ENCODE data around the gene HCFC2. TPM values are rescaled to one million over a fixed set of nuclear protein-coding genes. Genes with fewer than 3 reads are reported as not detected.

The HCFC2 gene
- total and polyA plus RNA-seq, 9 of the 15 experiments (the other 6 are each of a cell fraction or from before 2014, with no cell fraction given): 1.2 to 6.5 (median 3.8) TPM

DNA sequence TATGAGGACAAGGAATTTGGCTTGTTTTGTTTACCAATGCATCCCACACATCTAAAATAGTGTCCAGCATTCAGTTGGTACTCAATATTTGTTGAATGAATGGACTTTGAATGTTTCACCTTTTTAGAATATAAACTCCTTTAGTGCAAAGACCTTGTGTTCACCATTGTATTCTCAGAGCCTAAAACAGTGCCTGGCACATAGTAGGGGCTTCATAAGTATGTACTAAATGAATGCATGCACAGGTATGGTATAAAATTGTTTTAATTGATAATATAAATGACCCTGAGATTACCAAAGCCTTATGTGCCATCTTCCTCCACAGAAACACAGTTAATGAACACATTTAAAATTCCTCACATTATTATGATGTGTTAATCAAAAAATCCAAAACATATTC lies 78.7 kb downstream of the HCFC2 start:
- FAIRE-seq (no peak), ATAC-seq (no peak), DNase-seq (ENCODE audit: extremely low read depth in 1 of 4, low spot score in 3 of 4) (no peak)
- H3K27ac ChIP-seq (ENCODE audit: extremely low read depth, low read depth, low read length): no peak overlapping the region
- no peaks in the 10 kb centered on the region for H3K79me2 ChIP-seq (ENCODE audit: control insufficient read depth, insufficient read depth, low read length)
- no TSS peak for BruUV-seq (replicated peaks)
- H3K9me3 ChIP-seq (replicated peaks; ENCODE audit: control insufficient read depth, insufficient read depth, low read depth, low read length): no peaks in the 10 kb centered on the region
- ChIA-PET CTCF (ENCODE audit: low intra/inter-chr PET ratio) (no interaction called here), POLR2A (no interaction called here)
- TF ChIP-seq RNF2 (IDR thresholded peaks at IDR 0.05) (no peak), ZKSCAN1 (IDR thresholded peaks at IDR 0.05; ENCODE audit: low read depth, low read length) (peak; percentile 78; the same call in 1 of the 2 replicates)
- H3K4me3 ChIP-seq: no peak overlapping the region
- H3K36me3 ChIP-seq (ENCODE audit: control insufficient read depth, insufficient read depth, low read length): no peaks in the 10 kb centered on the region
- no peaks in the 10 kb centered on the region; a peak in 1 of 5 replicates for H3K27me3 ChIP-seq (ENCODE audit: control insufficient read depth in 2 of 2, insufficient read depth in 2 of 2, low read length in 2 of 2)
- H3K9ac ChIP-seq (ENCODE audit: insufficient read depth in 1 of 2, low read depth in 2 of 2, low read length in 2 of 2): no peak overlapping the region
- intact Hi-C loops (cut with micrococcal nuclease): no loop called here
- no peaks in the 10 kb centered on the region for H4K20me1 ChIP-seq (replicated peaks; ENCODE audit: control insufficient read depth, insufficient read depth, low read length)
- H2AFZ ChIP-seq (ENCODE audit: low read depth, low read length): no peak overlapping the region
- H3K9me1 ChIP-seq (ENCODE audit: control insufficient read depth, insufficient read depth, low read length): no peaks in the 10 kb centered on the region
- H3K4me1 ChIP-seq (replicated peaks in 1 of 2; ENCODE audit: control insufficient read depth in 2 of 2, insufficient read depth in 2 of 2, low read length in 2 of 2): peaks cover 9 to 12% of the 10 kb centered on the region in 2 experiments; a peak in 4 of 5 replicates
- in situ Hi-C loops (cut with MboI): no loop called here
- no peak overlapping the region for H3K4me2 ChIP-seq (ENCODE audit: insufficient read depth, low read length)

DNA sequence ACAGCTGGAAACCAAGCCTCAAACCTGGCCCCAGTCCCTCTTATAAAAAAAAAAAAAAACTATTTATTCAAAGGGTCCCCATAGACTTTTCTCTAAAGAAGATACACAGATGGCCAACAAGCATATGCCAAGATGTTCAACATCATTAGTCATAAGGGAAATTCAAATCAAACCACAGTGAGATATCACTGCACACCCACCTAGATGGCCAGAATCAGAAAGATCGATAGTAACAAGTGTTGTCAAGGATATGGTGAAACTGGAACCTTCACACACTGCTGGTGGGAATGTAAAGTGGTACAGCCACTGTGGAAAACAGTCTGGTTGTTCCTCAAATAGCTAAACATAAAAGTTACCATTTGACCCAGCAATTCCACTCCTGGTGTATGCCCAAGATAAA lies 79.6 kb downstream of the HCFC2 start:
- Histone ChIP-seq H3K4me2 (ENCODE audit: insufficient read depth, low read length) (no peak overlapping the region), H3K9me3 (replicated peaks; ENCODE audit: control insufficient read depth, insufficient read depth, low read depth, low read length) (no peaks in the 10 kb centered on the region), H3K79me2 (ENCODE audit: control insufficient read depth, insufficient read depth, low read length) (no peaks in the 10 kb centered on the region), H3K9me1 (ENCODE audit: control insufficient read depth, insufficient read depth, low read length) (no peaks in the 10 kb centered on the region), H3K9ac (ENCODE audit: insufficient read depth in 1 of 2, low read depth in 2 of 2, low read length in 2 of 2) (no peak overlapping the region), H3K36me3 (ENCODE audit: control insufficient read depth, insufficient read depth, low read length) (no peaks in the 10 kb centered on the region), H2AFZ (ENCODE audit: low read depth, low read length) (no peak overlapping the region), H3K27me3 (ENCODE audit: control insufficient read depth in 2 of 2, insufficient read depth in 2 of 2, low read length in 2 of 2) (no peaks in the 10 kb centered on the region; a peak in 1 of 5 replicates), H4K20me1 (replicated peaks; ENCODE audit: control insufficient read depth, insufficient read depth, low read length) (no peaks in the 10 kb centered on the region), H3K27ac (ENCODE audit: extremely low read depth, low read depth, low read length) (no peak overlapping the region), H3K4me1 (replicated peaks in 1 of 2; ENCODE audit: control insufficient read depth in 2 of 2, insufficient read depth in 2 of 2, low read length in 2 of 2) (peaks cover 3 to 4% of the 10 kb centered on the region in 2 experiments; a peak in 4 of 5 replicates), H3K4me3 (no peak overlapping the region)
- ChIA-PET CTCF (ENCODE audit: low intra/inter-chr PET ratio) (no interaction called here), POLR2A (interaction anchor here (0.8 kb wide), 1 partner anchor 145 kb away, joined by 3 read pairs; no protein-coding TSS in a partner anchor)
- TF ChIP-seq, protein P1, sequence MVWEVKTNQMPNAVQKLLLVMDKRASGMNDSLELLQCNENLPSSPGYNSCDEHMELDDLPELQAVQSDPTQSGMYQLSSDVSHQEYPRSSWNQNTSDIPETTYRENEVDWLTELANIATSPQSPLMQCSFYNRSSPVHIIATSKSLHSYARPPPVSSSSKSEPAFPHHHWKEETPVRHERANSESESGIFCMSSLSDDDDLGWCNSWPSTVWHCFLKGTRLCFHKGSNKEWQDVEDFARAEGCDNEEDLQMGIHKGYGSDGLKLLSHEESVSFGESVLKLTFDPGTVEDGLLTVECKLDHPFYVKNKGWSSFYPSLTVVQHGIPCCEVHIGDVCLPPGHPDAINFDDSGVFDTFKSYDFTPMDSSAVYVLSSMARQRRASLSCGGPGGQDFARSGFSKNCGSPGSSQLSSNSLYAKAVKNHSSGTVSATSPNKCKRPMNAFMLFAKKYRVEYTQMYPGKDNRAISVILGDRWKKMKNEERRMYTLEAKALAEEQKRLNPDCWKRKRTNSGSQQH (CRISPR knock-in tag; IDR thresholded peaks at IDR 0.05): no peak
- TF ChIP-seq, protein P2, sequence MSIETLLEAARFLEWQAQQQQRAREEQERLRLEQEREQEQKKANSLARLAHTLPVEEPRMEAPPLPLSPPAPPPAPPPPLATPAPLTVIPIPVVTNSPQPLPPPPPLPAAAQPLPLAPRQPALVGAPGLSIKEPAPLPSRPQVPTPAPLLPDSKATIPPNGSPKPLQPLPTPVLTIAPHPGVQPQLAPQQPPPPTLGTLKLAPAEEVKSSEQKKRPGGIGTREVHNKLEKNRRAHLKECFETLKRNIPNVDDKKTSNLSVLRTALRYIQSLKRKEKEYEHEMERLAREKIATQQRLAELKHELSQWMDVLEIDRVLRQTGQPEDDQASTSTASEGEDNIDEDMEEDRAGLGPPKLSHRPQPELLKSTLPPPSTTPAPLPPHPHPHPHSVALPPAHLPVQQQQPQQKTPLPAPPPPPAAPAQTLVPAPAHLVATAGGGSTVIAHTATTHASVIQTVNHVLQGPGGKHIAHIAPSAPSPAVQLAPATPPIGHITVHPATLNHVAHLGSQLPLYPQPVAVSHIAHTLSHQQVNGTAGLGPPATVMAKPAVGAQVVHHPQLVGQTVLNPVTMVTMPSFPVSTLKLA (conservative IDR thresholded peaks at IDR 0.05): no peak
- TF ChIP-seq ELF2 (CRISPR knock-in tag; IDR thresholded peaks at IDR 0.05) (no peak), XRCC4 (IDR thresholded peaks at IDR 0.05; ENCODE audit: extremely low read depth, insufficient read depth, insufficient read length) (no peak), NR3C1 (CRISPR knock-in tag; IDR thresholded peaks at IDR 0.05) (no peak), PURB (CRISPR knock-in tag; IDR thresholded peaks at IDR 0.05; ENCODE audit: low read depth) (no peak), CEBPG (CRISPR knock-in tag; IDR thresholded peaks at IDR 0.05) (no peak), CEBPG (tag; conservative IDR thresholded peaks at IDR 0.05 in 1 of 2, IDR thresholded peaks at IDR 0.05 in 1 of 2) (no peak)
- TF ChIP-seq, protein P3, sequence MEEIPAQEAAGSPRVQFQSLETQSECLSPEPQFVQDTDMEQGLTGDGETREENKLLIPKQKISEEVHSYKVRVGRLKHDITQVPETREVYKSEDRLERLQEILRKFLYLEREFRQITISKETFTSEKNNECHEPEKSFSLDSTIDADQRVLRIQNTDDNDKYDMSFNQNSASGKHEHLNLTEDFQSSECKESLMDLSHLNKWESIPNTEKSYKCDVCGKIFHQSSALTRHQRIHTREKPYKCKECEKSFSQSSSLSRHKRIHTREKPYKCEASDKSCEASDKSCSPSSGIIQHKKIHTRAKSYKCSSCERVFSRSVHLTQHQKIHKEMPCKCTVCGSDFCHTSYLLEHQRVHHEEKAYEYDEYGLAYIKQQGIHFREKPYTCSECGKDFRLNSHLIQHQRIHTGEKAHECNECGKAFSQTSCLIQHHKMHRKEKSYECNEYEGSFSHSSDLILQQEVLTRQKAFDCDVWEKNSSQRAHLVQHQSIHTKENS (CRISPR knock-in tag; IDR thresholded peaks at IDR 0.05): no peak
- BruUV-seq (replicated peaks): no TSS peak
- intact Hi-C loops (cut with micrococcal nuclease) (no loop called here), in situ Hi-C loops (cut with MboI) (no loop called here)
- DNase-seq (ENCODE audit: extremely low read depth in 1 of 4, low spot score in 3 of 4) (no peak), ATAC-seq (no peak), FAIRE-seq (no peak)
- WGBS (ENCODE audit: insufficient coverage, low coverage, missing lambda C conversion rate): 0% methylated on average over 1 of the region's 1 CpG
